ENCODE data around the gene HAUS2. TPM values are rescaled to one million over a fixed set of nuclear protein-coding genes. Genes with fewer than 3 reads are reported as not detected.

HAUS2 gene
- polyA plus RNA-seq, 1 donor from 2014 or later, result 76.0 TPM

- no peak overlapping the region for H2AFZ ChIP-seq (ENCODE audit: low read depth, low read length)
- H3K27me3 ChIP-seq (ENCODE audit: insufficient read depth, low read depth, low read length), result no peaks in the 10 kb centered on the region
- TF ChIP-seq RAD21 (conservative IDR thresholded peaks at IDR 0.05) (no peak), EZH2 (IDR thresholded peaks at IDR 0.05; ENCODE audit: borderline replicate concordance, insufficient read depth, low read length, poor library complexity, severe bottlenecking) (no peak), SMC3 (conservative IDR thresholded peaks at IDR 0.05; ENCODE audit: poor library complexity) (no peak), CTCF (IDR thresholded peaks at IDR 0.05; ENCODE audit: poor library complexity, severe bottlenecking) (no peak), EP300 (conservative IDR thresholded peaks at IDR 0.05; ENCODE audit: poor library complexity, severe bottlenecking) (no peak), MXI1 (conservative IDR thresholded peaks at IDR 0.05; ENCODE audit: poor library complexity, severe bottlenecking) (no peak), TAF1 (IDR thresholded peaks at IDR 0.05; ENCODE audit: low read depth) (no peak), POLR2AphosphoS5 (IDR thresholded peaks at IDR 0.05) (no peak), REST (IDR thresholded peaks at IDR 0.05; ENCODE audit: borderline replicate concordance) (no peak)
- H3K9me2 ChIP-seq (ENCODE audit: insufficient read depth, low read length), result no peaks in the 10 kb centered on the region
- H3K36me3 ChIP-seq (ENCODE audit: insufficient read depth, low read length), result no peaks in the 10 kb centered on the region
- no peak overlapping the region for H3K27ac ChIP-seq (ENCODE audit: low read length)
- H3K9me3 ChIP-seq (ENCODE audit: low read length), result no peaks in the 10 kb centered on the region
- H3K4me3 ChIP-seq (ENCODE audit: low read length), result no peak overlapping the region
- H3F3A ChIP-seq (ENCODE audit: insufficient read depth, low read length, poor library complexity, severe bottlenecking), result no peaks in the 10 kb centered on the region
- no peak overlapping the region for H3K9ac ChIP-seq (ENCODE audit: low read length)
- H3K79me2 ChIP-seq (replicated peaks; ENCODE audit: insufficient read depth, low read length), result no peaks in the 10 kb centered on the region
- no peaks in the 10 kb centered on the region for H4K20me1 ChIP-seq (ENCODE audit: insufficient read depth)
- H3K4me2 ChIP-seq (ENCODE audit: low read length), result no peak overlapping the region
Observed at GRCh38 chr15:42592716-42593115, 44.1 kb downstream of the HAUS2 start.

- Histone ChIP-seq H3K4me3 (ENCODE audit: low read length) (no peak overlapping the region), H3K79me2 (replicated peaks; ENCODE audit: insufficient read depth, low read length) (no peaks in the 10 kb centered on the region), H3K9ac (ENCODE audit: low read length) (no peak overlapping the region), H3K9me3 (ENCODE audit: low read length) (no peaks in the 10 kb centered on the region), H3K36me3 (ENCODE audit: insufficient read depth, low read length) (no peaks in the 10 kb centered on the region), H3K9me2 (ENCODE audit: insufficient read depth, low read length) (no peaks in the 10 kb centered on the region), H3K4me2 (ENCODE audit: low read length) (no peak overlapping the region), H3K27ac (ENCODE audit: low read length) (no peak overlapping the region), H4K20me1 (ENCODE audit: insufficient read depth) (no peaks in the 10 kb centered on the region), H2AFZ (ENCODE audit: low read depth, low read length) (no peak overlapping the region), H3F3A (ENCODE audit: insufficient read depth, low read length, poor library complexity, severe bottlenecking) (no peaks in the 10 kb centered on the region), H3K27me3 (ENCODE audit: insufficient read depth, low read depth, low read length) (no peaks in the 10 kb centered on the region)
- TF ChIP-seq POLR2AphosphoS5 (IDR thresholded peaks at IDR 0.05), result no peak
- TF ChIP-seq EP300 (conservative IDR thresholded peaks at IDR 0.05; ENCODE audit: poor library complexity, severe bottlenecking), result no peak
- no peak for TF ChIP-seq CTCF (IDR thresholded peaks at IDR 0.05; ENCODE audit: poor library complexity, severe bottlenecking)
- TF ChIP-seq EZH2 (IDR thresholded peaks at IDR 0.05; ENCODE audit: borderline replicate concordance, insufficient read depth, low read length, poor library complexity, severe bottlenecking), result no peak
- TF ChIP-seq TAF1 (IDR thresholded peaks at IDR 0.05; ENCODE audit: low read depth), result no peak
- TF ChIP-seq MXI1 (conservative IDR thresholded peaks at IDR 0.05; ENCODE audit: poor library complexity, severe bottlenecking), result no peak
- TF ChIP-seq RAD21 (conservative IDR thresholded peaks at IDR 0.05), result no peak
- no peak for TF ChIP-seq REST (IDR thresholded peaks at IDR 0.05; ENCODE audit: borderline replicate concordance)
- TF ChIP-seq SMC3 (conservative IDR thresholded peaks at IDR 0.05; ENCODE audit: poor library complexity), result no peak
Observed at GRCh38 chr15:42593143-42593542, 44.5 kb downstream of the HAUS2 start.

Measured in neural cell (in vitro differentiated cells).